Caco-2 (cell line): ENCODE results near the gene TAAR6. TPM values are rescaled to one million over a fixed set of nuclear protein-coding genes. Genes with fewer than 3 reads are reported as not detected.

Experiments
- BruUV-seq: library from RNA; stranded (reverse); fragments of 400-500 nt; replicated peaks from 2 replicates; lab custom pipeline; 2021; lab: Mats Ljungman, UMichigan
- CTCF ChIA-PET: fragments of 300-600 bp; sonication (Branson Sonifier 250); formaldehyde crosslinking; loops from one replicate; lab custom pipeline; 2022; ENCODE audit warnings: antibody characterized with exemption; lab: Charles Lee
- POLR2A ChIA-PET: fragments of 300-600 bp; sonication (Branson Sonifier 250); formaldehyde crosslinking; loops from one replicate; lab custom pipeline; 2022; ENCODE audit warnings: antibody characterized with exemption; lab: Charles Lee
- DNase-seq, 2 experiments: peaks; one replicate each; pipeline versions ENCODE4 v3.0.0 to v3.0.0-alpha.2; 2020 to 2022
- H3K27me3 ChIP-seq: replicated peaks from 2 replicates; pipeline ENCODE4 v1.6.0; 2011; ENCODE audit warnings: low read length; ENCODE audit not compliant: control insufficient read depth, insufficient read depth
- H3K36me3 ChIP-seq: 2 replicates; pipeline ENCODE4 v1.5.1; 2011; ENCODE audit warnings: low read length; ENCODE audit not compliant: control insufficient read depth, insufficient read depth
- H3K4me1 ChIP-seq: fragments of 250-450 bp; sonication (Bioruptor Pico); 2 replicates; pipeline ENCODE4 v1.5.1; 2020; ENCODE audit warnings: mild to moderate bottlenecking
- H3K4me3 ChIP-seq: 2 replicates; pipeline ENCODE4 v1.5.1; 2011; ENCODE audit warnings: low read depth, mild to moderate bottlenecking, control low read depth, low read length
- H3K9me3 ChIP-seq: fragments of 250-450 bp; sonication (Bioruptor Pico); 2 replicates; pipeline ENCODE4 v1.5.1; 2020; ENCODE audit warnings: mild to moderate bottlenecking, moderate library complexity
- H3K27ac Mint-ChIP-seq: one replicate; pipeline ENCODE4 v1.8.0; 2022; ENCODE audit warnings: mixed read lengths; ENCODE audit not compliant: unreplicated experiment
- H3K27me3 Mint-ChIP-seq: one replicate; pipeline ENCODE4 v1.8.0; 2022; ENCODE audit warnings: mixed read lengths; ENCODE audit not compliant: insufficient read depth, unreplicated experiment
- H3K36me3 Mint-ChIP-seq: one replicate; pipeline ENCODE4 v1.8.0; 2022; ENCODE audit warnings: mild to moderate bottlenecking, mixed read lengths; ENCODE audit not compliant: insufficient read depth, unreplicated experiment
- H3K4me1 Mint-ChIP-seq: one replicate; pipeline ENCODE4 v1.8.0; 2022; ENCODE audit warnings: low read depth, mixed read lengths; ENCODE audit not compliant: unreplicated experiment
- H3K4me3 Mint-ChIP-seq: one replicate; pipeline ENCODE4 v1.8.0; 2022; ENCODE audit warnings: mild to moderate bottlenecking, moderate library complexity, mixed read lengths; ENCODE audit not compliant: unreplicated experiment
- H3K9me3 Mint-ChIP-seq: one replicate; pipeline ENCODE4 v1.8.0; 2022; ENCODE audit warnings: mixed read lengths; ENCODE audit not compliant: unreplicated experiment
- CTCF ChIP-seq, 2 experiments: fragments of 200-600 bp in 1 of 2; IDR thresholded peaks; 1 replicate in 1 of 2; 2 replicates in 1 of 2; pipeline versions ENCODE4 v1.5.1 to v1.8.0; 2011 to 2022; ENCODE audit warnings: antibody characterized with exemption in 1 of 2, control low read depth in 1 of 2, inconsistent platforms in 1 of 2, low read depth in 1 of 2, low read length in 1 of 2, mild to moderate bottlenecking in 1 of 2, moderate library complexity in 1 of 2; ENCODE audit not compliant: insufficient read depth in 1 of 2, severe bottlenecking in 1 of 2, unreplicated experiment in 1 of 2
- intact Hi-C: fragments of 100-400 bp; cut with micrococcal nuclease; formaldehyde crosslinking; loops from one replicate; pipeline ENCODE4 v1.10.0; 2022; ENCODE audit not compliant: unreplicated experiment
- total RNA-seq: library from RNA; stranded (reverse); gene quantifications from 2 replicates; pipeline ENCODE4 v1.2.3, GENCODE V29; 2022

The TAAR6 gene
- total RNA-seq, 1 experiment from 2014 or later, result not detected

- no peaks in the 10 kb centered on the region for H3K27me3 ChIP-seq
- no peak within 1 kb of the TSS for H3K27ac Mint-ChIP-seq
- BruUV-seq, result no TSS peak
- no peak within 1 kb of the TSS for H3K4me3 ChIP-seq
- H3K4me1 Mint-ChIP-seq, result no peaks in the 10 kb centered on the region
- no peaks in the 10 kb centered on the region for H3K36me3 ChIP-seq
- intact Hi-C loops, result loop anchor here (10.0 kb wide), 1 partner anchor 57 kb away; no protein-coding TSS in a partner anchor
- no peaks in the 10 kb centered on the region; the same call in 1 of the 2 replicates for H3K9me3 ChIP-seq
- H3K4me1 ChIP-seq, result no peaks in the 10 kb centered on the region
- no peaks in the 10 kb centered on the region for H3K9me3 Mint-ChIP-seq
- H3K36me3 Mint-ChIP-seq, result no peaks in the 10 kb centered on the region
- POLR2A ChIA-PET, result no interaction called here
- CTCF ChIA-PET, result no interaction called here
- H3K4me3 Mint-ChIP-seq, result no peak within 1 kb of the TSS
- DNase-seq, result no peak
- H3K27me3 Mint-ChIP-seq, result peaks cover 5% of the 10 kb centered on the region
- TF ChIP-seq CTCF (IDR thresholded peaks at IDR 0.05; ENCODE audit: insufficient read depth in 1 of 2, low read depth in 1 of 2, low read length in 1 of 2, severe bottlenecking in 1 of 2, unreplicated experiment in 1 of 2), result no peak
Observed at GRCh38 chr6:132537977-132538376, 32.1 kb upstream of the TAAR6 start, which contains the start of gene TAAR9. Gene TAAR9, plus strand, starts transcription at chr6:132538277. Its CDS starts 13 bp downstream, at chr6:132538290.

- H3K4me1 ChIP-seq, result no peaks in the 10 kb centered on the region
- no peaks in the 10 kb centered on the region for H3K27me3 ChIP-seq
- BruUV-seq, result no TSS peak
Observed at GRCh38 chr6:132544826-132545225, 25.3 kb upstream of the TAAR6 start.

GRCh38 chr6:132548746-132549463 is 21.2 kb upstream of the TAAR6 start:
- no peaks in the 10 kb centered on the region for H3K27me3 ChIP-seq
- no peak for DNase-seq
- Mint-ChIP-seq H3K27ac (no peak overlapping the region), H3K36me3 (no peaks in the 10 kb centered on the region), H3K9me3 (no peaks in the 10 kb centered on the region), H3K4me1 (no peaks in the 10 kb centered on the region), H3K4me3 (no peak overlapping the region), H3K27me3 (no peaks in the 10 kb centered on the region)
- H3K4me3 ChIP-seq, result no peak overlapping the region
- no peaks in the 10 kb centered on the region for H3K36me3 ChIP-seq
- ChIA-PET POLR2A (no interaction called here), CTCF (no interaction called here)
- H3K9me3 ChIP-seq, result no peaks in the 10 kb centered on the region
- no TSS peak for BruUV-seq
- intact Hi-C loops, result no loop called here
- no peaks in the 10 kb centered on the region for H3K4me1 ChIP-seq
- TF ChIP-seq CTCF (IDR thresholded peaks at IDR 0.05; ENCODE audit: insufficient read depth in 1 of 2, low read depth in 1 of 2, low read length in 1 of 2, severe bottlenecking in 1 of 2, unreplicated experiment in 1 of 2), result no peak

More at GRCh38 chr6:132544826-132545225, 25.3 kb upstream of the TAAR6 start:
- H3K9me3 Mint-ChIP-seq, result no peaks in the 10 kb centered on the region
- no peaks in the 10 kb centered on the region for H3K9me3 ChIP-seq
- H3K36me3 Mint-ChIP-seq, result no peaks in the 10 kb centered on the region
- no peak overlapping the region for H3K27ac Mint-ChIP-seq
- ChIA-PET CTCF (interaction anchor here (0.6 kb wide), 1 partner anchor 14 kb away, joined by 3 read pairs; no protein-coding TSS in a partner anchor), POLR2A (interaction anchor here (0.5 kb wide), 1 partner anchor 593 kb away, joined by 4 read pairs; the partner anchor contains the start of gene CCN2)
- DNase-seq, result no peak
- intact Hi-C loops, result no loop called here
- no peaks in the 10 kb centered on the region for H3K36me3 ChIP-seq
- TF ChIP-seq CTCF (IDR thresholded peaks at IDR 0.05; ENCODE audit: insufficient read depth in 1 of 2, low read depth in 1 of 2, low read length in 1 of 2, severe bottlenecking in 1 of 2, unreplicated experiment in 1 of 2), result no peak
- no peak overlapping the region for H3K4me3 ChIP-seq
- no peaks in the 10 kb centered on the region for H3K4me1 Mint-ChIP-seq
- H3K27me3 Mint-ChIP-seq, result peaks cover 5% of the 10 kb centered on the region
- no peak overlapping the region for H3K4me3 Mint-ChIP-seq
